Right renal cortex interstitium (tissue), 3 donors: ENCODE data around the gene HOXA9. TPM values are rescaled to one million over a fixed set of nuclear protein-coding genes. Genes with fewer than 3 reads are reported as not detected.

Experiments used
- DNase-seq, 3 donors: peaks; one replicate each; pipeline ENCODE4 v3.0.0-alpha.2; 2013; ENCODE audit warnings: low read depth in 3 of 3, low spot score in 2 of 3
- polyA plus RNA-seq, 3 donors: library from polyadenylated mRNA; unstranded; fragments of 120-200 nt; gene quantifications; one replicate each; pipeline ENCODE4 v1.2.1, GENCODE V29; 2013; ENCODE audit not compliant: insufficient read length in 3 of 3

The HOXA9 gene
- polyA plus RNA-seq, 3 donors = 85.6 to 118 (median 95.9) TPM

- DNase-seq = no peak
Measured at GRCh38 chr7:27201580-27202017, 36.3 kb upstream of the HOXA9 start.

GRCh38 chr7:27200761-27201579 lies 35.6 kb upstream of the HOXA9 start:
- DNase-seq = no peak

GRCh38 chr7:27199849-27200760 lies 34.8 kb upstream of the HOXA9 start, which contains the start of gene HOXA13:
Gene HOXA13, minus strand, starts transcription at chr7:27200091. Its CDS starts 14 bp downstream, at chr7:27200077.
- DNase-seq = no peak

- no peak for DNase-seq
Measured at GRCh38 chr7:27198871-27199801, 33.8 kb upstream of the HOXA9 start.

- no peak for DNase-seq
Measured at GRCh38 chr7:27198138-27198841, 33.0 kb upstream of the HOXA9 start.

- no peak for DNase-seq
Measured at GRCh38 chr7:27197137-27198042, 32.1 kb upstream of the HOXA9 start.

- no peak for DNase-seq
Measured at GRCh38 chr7:27196287-27196767, 31.0 kb upstream of the HOXA9 start.

- no peak for DNase-seq
Measured at GRCh38 chr7:27194686-27195379, 29.5 kb upstream of the HOXA9 start.

GRCh38 chr7:27194002-27194352 lies 28.6 kb upstream of the HOXA9 start:
- no peak for DNase-seq

GRCh38 chr7:27193335-27194001 lies 28.1 kb upstream of the HOXA9 start:
- DNase-seq = no peak

GRCh38 chr7:27192546-27193334 lies 27.4 kb upstream of the HOXA9 start:
- DNase-seq = no peak

GRCh38 chr7:27191833-27192545 lies 26.7 kb upstream of the HOXA9 start:
- no peak for DNase-seq

GRCh38 chr7:27191161-27191731 lies 25.9 kb upstream of the HOXA9 start:
- DNase-seq = no peak

GRCh38 chr7:27189997-27190748 lies 24.8 kb upstream of the HOXA9 start:
- no peak for DNase-seq
